TTC549 (cell line): ENCODE results near the gene OR4D10.

Experiments
- FAIRE-seq: peaks from 2 replicates; lab custom pipeline; 2012; peaks lifted over from hg19 to GRCh38; lab: Jason Lieb, UNC

OR4D10 gene

GRCh38 chr11:59528711-59529110 lies 55.6 kb downstream of the OR4D10 start:
- no peak for FAIRE-seq
